AG10803 (cell line): ENCODE data around the gene CST1.

Source experiments
- DNase-seq: peaks from one replicate; pipeline ENCODE4 v3.0.0; 2010; ENCODE audit warnings: low read depth
- H3K4me3 ChIP-seq: 2 replicates; pipeline ENCODE4 v1.5.1; 2011; ENCODE audit warnings: mild to moderate bottlenecking, low read length, control low read depth
- CTCF ChIP-seq: conservative IDR thresholded peaks from 2 replicates; pipeline ENCODE4 v1.5.1; 2011; ENCODE audit warnings: mild to moderate bottlenecking, low read length, control low read depth, inconsistent platforms

CST1 gene

GRCh38 chr20:23710771-23711170 is 40.0 kb downstream of the CST1 start:
- no peak overlapping the region for H3K4me3 ChIP-seq
- no peak for TF ChIP-seq CTCF

GRCh38 chr20:23705895-23706294 is 44.8 kb downstream of the CST1 start:
- H3K4me3 ChIP-seq, result no peak overlapping the region
- TF ChIP-seq CTCF, result no peak
- DNase-seq, result no peak

More at GRCh38 chr20:23710771-23711170, 40.0 kb downstream of the CST1 start:
- DNase-seq, result no peak

GRCh38 chr20:23702021-23702420 is 48.7 kb downstream of the CST1 start:
- TF ChIP-seq CTCF, result no peak
- H3K4me3 ChIP-seq, result no peak overlapping the region
- DNase-seq, result peak; percentile 37

GRCh38 chr20:23700931-23701330 is 49.8 kb downstream of the CST1 start:
- TF ChIP-seq CTCF, result no peak
- H3K4me3 ChIP-seq, result no peak overlapping the region
- DNase-seq, result no peak

- no peak for TF ChIP-seq CTCF
- DNase-seq, result no peak
- H3K4me3 ChIP-seq, result no peak overlapping the region
These were observed 52.8 kb downstream of the CST1 start for GRCh38 chr20:23697947-23698346.
